HUES64 (cell line): ENCODE results near the gene LMOD1. TPM values are rescaled to one million over a fixed set of nuclear protein-coding genes. Genes with fewer than 3 reads are reported as not detected.

Experiments
- H3K27ac ChIP-seq: 2 replicates; pipeline ENCODE4 v1.7.0; 2013; ENCODE audit warnings: low read depth, low read length, inconsistent platforms
- H3K27me3 ChIP-seq: 2 replicates; pipeline ENCODE4 v1.6.1; 2013; ENCODE audit warnings: mild to moderate bottlenecking, low read length; ENCODE audit not compliant: insufficient read depth
- H3K36me3 ChIP-seq: 2 replicates; pipeline ENCODE4 v1.6.1; 2013; ENCODE audit warnings: mild to moderate bottlenecking, low read length; ENCODE audit not compliant: insufficient read depth
- H3K4me1 ChIP-seq: 2 replicates; pipeline ENCODE4 v1.6.1; 2013; ENCODE audit warnings: mild to moderate bottlenecking, low read length, moderate library complexity; ENCODE audit not compliant: insufficient read depth
- H3K4me3 ChIP-seq: 2 replicates; pipeline ENCODE4 v1.5.1; 2013; ENCODE audit warnings: mild to moderate bottlenecking, low read length, moderate library complexity
- H3K9ac ChIP-seq: 2 replicates; pipeline ENCODE4 v1.6.1; 2013; ENCODE audit warnings: mild to moderate bottlenecking, low read depth, low read length
- H3K9me3 ChIP-seq: 2 replicates; pipeline ENCODE4 v1.6.1; 2013; ENCODE audit warnings: low read depth, low read length; ENCODE audit not compliant: insufficient read depth
- WGBS: fragments of 150-250, 120-280 bp; methylation state at CpG from one replicate; pipeline ENCODE4 v1.1.7; 2013; ENCODE audit warnings: missing lambda C conversion rate; 5-methylcytosine and 5-hydroxymethylcytosine counted together
- polyA plus RNA-seq, 2 experiments: library from polyadenylated mRNA; stranded (reverse); fragments of 50-300 nt; gene quantifications; one replicate each; pipeline ENCODE4 v1.2.3, GENCODE V29; 2013

Gene LMOD1
- polyA plus RNA-seq (2013, experiment 1 of 2), result 0.25 TPM
- polyA plus RNA-seq (2013, experiment 2 of 2), result 0.38 TPM

DNA sequence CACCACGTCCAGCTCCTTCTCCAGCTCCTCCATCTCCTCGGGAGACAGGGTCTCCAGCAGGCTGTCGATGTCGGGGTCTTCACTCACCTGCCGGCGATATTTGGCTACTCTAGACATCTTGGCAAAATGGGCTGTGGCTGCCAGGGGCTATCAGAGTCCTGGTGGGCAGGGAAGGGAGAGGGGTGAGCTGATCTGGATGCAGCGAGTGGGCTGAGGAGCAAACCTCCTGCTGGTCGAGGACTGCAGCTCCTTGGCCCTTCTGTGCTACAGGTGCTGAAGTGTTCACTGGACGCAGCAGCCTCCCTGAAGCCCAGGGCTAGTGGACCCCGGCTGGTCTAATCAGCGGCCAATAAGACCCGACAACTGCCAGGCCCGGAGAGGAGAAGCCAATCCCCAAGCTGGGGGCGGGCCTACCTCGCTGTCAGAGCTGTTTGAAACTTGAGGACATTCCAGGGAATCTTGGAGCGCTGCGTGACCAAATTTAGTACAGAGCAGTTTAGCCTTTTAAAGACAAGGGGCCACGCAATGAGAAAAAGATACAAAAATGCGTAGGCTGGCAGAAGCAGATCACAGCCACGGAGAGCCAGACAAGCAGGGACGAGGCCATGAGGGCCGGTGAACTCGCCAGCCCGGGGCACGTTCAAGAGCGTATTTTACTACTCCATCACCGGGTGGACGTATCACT, at the start of gene LMOD1:
TSS of gene LMOD1 (minus strand) at position 325 of the 685 bp plus-strand sequence. CDS start at position 117, 208 bp downstream.
- no peaks in the 10 kb centered on the region for H3K9me3 ChIP-seq
- 5% methylated on average over 28 of the region's 28 CpGs for WGBS
- H3K36me3 ChIP-seq, result no peaks in the 10 kb centered on the region
- H3K4me3 ChIP-seq, result peak within 1 kb of the TSS; percentile 53
- H3K9ac ChIP-seq, result 0 out of 2 replicates have a peak within 1 kb of the TSS, but pooled peaks have one; percentile 2
- peaks cover 20% of the 10 kb centered on the region for H3K27me3 ChIP-seq
- H3K4me1 ChIP-seq, result peaks cover 13% of the 10 kb centered on the region
- H3K27ac ChIP-seq, result no peak within 1 kb of the TSS

DNA sequence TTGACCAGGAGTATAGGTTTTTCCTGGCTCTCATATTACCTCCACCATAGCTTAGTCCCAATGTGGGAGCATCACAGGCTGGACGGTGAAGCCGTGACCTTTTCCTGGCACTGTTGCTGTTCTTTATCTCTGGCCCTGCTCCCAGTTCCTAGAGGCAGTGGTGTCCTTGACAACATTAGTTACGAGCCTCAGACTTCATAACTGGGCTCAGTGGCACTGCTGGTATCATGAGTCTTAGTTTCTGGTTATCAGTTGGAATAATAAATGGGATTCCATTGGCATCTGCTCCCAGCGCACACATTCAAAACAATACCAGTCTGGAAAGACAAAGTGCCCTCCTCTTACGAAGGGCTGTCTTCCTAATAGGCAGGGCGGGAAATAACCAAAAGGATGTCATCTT, 44.1 kb upstream of the LMOD1 start:
- Histone ChIP-seq H3K4me1 (no peaks in the 10 kb centered on the region), H3K27ac (no peak overlapping the region), H3K9ac (no peak overlapping the region), H3K36me3 (peaks cover 61% of the 10 kb centered on the region), H3K9me3 (no peaks in the 10 kb centered on the region), H3K27me3 (no peaks in the 10 kb centered on the region), H3K4me3 (no peak overlapping the region)
- 85% methylated on average over 6 of the region's 6 CpGs for WGBS

- Histone ChIP-seq H3K9ac (no peak overlapping the region), H3K27me3 (no peaks in the 10 kb centered on the region), H3K36me3 (peaks cover 54% of the 10 kb centered on the region), H3K4me3 (no peak overlapping the region), H3K4me1 (no peaks in the 10 kb centered on the region), H3K9me3 (no peaks in the 10 kb centered on the region), H3K27ac (no peak overlapping the region)
- 95% methylated on average over 10 of the region's 10 CpGs for WGBS
Observed at GRCh38 chr1:201989354-201990128, 43.2 kb upstream of the LMOD1 start.

DNA sequence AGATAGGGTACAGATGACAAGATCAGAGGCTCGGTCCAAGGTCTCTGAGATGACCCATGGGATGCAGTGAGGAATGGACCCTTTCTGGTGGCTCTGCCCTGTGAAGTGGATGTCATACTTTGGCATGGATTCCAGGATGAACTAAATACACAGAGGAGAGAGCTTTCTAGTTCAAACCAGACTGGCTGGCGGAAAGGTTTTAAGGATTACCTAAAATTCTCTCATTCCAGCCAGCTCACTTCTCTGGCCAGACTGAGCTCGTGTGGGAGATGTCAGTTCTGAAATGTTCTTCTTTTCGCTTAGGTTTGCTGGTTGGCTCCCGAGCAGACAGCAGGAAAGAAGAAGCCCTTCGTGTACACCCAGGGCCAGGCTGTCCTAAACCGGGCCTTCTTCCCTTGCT, 42.3 kb upstream of the LMOD1 start:
- H3K4me1 ChIP-seq, result no peaks in the 10 kb centered on the region
- no peaks in the 10 kb centered on the region for H3K9me3 ChIP-seq
- H3K9ac ChIP-seq, result no peak overlapping the region
- H3K36me3 ChIP-seq, result peaks cover 45% of the 10 kb centered on the region
- H3K4me3 ChIP-seq, result no peak overlapping the region
- no peaks in the 10 kb centered on the region for H3K27me3 ChIP-seq
- WGBS, result 94% methylated on average over 6 of the region's 7 CpGs
- H3K27ac ChIP-seq, result no peak overlapping the region

DNA sequence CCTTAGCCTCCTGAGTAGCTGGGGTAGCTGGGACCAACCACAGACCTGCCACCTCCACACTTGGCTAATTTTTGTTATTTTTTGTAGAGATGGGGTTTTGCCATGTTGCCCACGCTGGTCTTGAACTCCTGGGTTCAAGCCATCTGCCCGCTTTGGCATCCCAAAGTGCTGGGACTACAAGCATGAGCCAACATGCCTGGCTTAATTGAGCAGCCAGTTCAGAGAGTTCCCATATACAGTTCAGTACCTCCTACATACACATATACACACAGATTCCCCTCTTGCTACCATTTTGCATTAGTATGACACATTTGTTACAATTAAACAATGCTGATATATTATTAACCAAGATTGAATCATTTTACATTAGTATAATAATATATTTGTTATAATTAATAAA, 39.0 kb upstream of the LMOD1 start:
- Histone ChIP-seq H3K27ac (no peak overlapping the region), H3K4me3 (no peak overlapping the region), H3K36me3 (peaks cover 20% of the 10 kb centered on the region), H3K9me3 (no peaks in the 10 kb centered on the region), H3K27me3 (peaks cover 6% of the 10 kb centered on the region), H3K4me1 (0 out of 2 replicates have a peak, but pooled peaks cover 5% of the 10 kb centered on the region), H3K9ac (no peak overlapping the region)
- WGBS, result 96% methylated on average over 2 of the region's 2 CpGs

GRCh38 chr1:201984446-201984845, 38.1 kb upstream of the LMOD1 start:
- H3K4me3 ChIP-seq, result no peak overlapping the region
- no peaks in the 10 kb centered on the region for H3K9me3 ChIP-seq
- no peak overlapping the region for H3K27ac ChIP-seq
- no peak overlapping the region for H3K9ac ChIP-seq
- H3K27me3 ChIP-seq, result peaks cover 6% of the 10 kb centered on the region
- WGBS, result 92% methylated on average over 3 of the region's 3 CpGs
- H3K4me1 ChIP-seq, result 0 out of 2 replicates have a peak, but pooled peaks cover 5% of the 10 kb centered on the region
- H3K36me3 ChIP-seq, result peaks cover 11% of the 10 kb centered on the region

- H3K9ac ChIP-seq, result peak overlapping the region; percentile 80
- H3K9me3 ChIP-seq, result no peaks in the 10 kb centered on the region
- H3K36me3 ChIP-seq, result peaks cover under 1% of the 10 kb centered on the region
- no peak overlapping the region for H3K27ac ChIP-seq
- peak overlapping the region; percentile 73 for H3K4me3 ChIP-seq
- 0 out of 2 replicates have a peak, but pooled peaks cover 5% of the 10 kb centered on the region for H3K4me1 ChIP-seq
- peaks cover 6% of the 10 kb centered on the region for H3K27me3 ChIP-seq
- 17% methylated on average over 11 of the region's 11 CpGs for WGBS
Observed at GRCh38 chr1:201983380-201983805, 37.0 kb upstream of the LMOD1 start.

GRCh38 chr1:201982623-201983379, 36.5 kb upstream of the LMOD1 start, which contains the start of gene RNPEP:
RNPEP (plus strand) TSS chr1:201982648; CDS start chr1:201982667, 19 bp downstream.
- H3K4me3 ChIP-seq, result peak within 1 kb of the TSS; percentile 73
- 0 out of 2 replicates have a peak, but pooled peaks cover 5% of the 10 kb centered on the region for H3K4me1 ChIP-seq
- peaks cover 6% of the 10 kb centered on the region for H3K27me3 ChIP-seq
- under 1% methylated on average over 80 of the region's 80 CpGs for WGBS
- H3K36me3 ChIP-seq, result no peaks in the 10 kb centered on the region
- H3K9ac ChIP-seq, result peak within 1 kb of the TSS; percentile 80
- no peaks in the 10 kb centered on the region for H3K9me3 ChIP-seq
- no peak within 1 kb of the TSS; the same call in 1 of the 2 replicates for H3K27ac ChIP-seq

- Histone ChIP-seq H3K27ac (no peak overlapping the region), H3K9ac (peak overlapping the region; percentile 80), H3K4me3 (peak overlapping the region; percentile 73), H3K36me3 (no peaks in the 10 kb centered on the region), H3K9me3 (no peaks in the 10 kb centered on the region), H3K27me3 (peaks cover 6% of the 10 kb centered on the region), H3K4me1 (0 out of 2 replicates have a peak, but pooled peaks cover 5% of the 10 kb centered on the region)
- WGBS, result 17% methylated on average over 31 of the region's 31 CpGs
Observed at GRCh38 chr1:201982082-201982622, 35.8 kb upstream of the LMOD1 start.

- peaks cover 54% of the 10 kb centered on the region for H3K36me3 ChIP-seq
Observed at GRCh38 chr1:201970334-201971159, 24.2 kb upstream of the LMOD1 start.

More at GRCh38 chr1:201970334-201971159, 24.2 kb upstream of the LMOD1 start:
- no peak overlapping the region for H3K9ac ChIP-seq
- no peak overlapping the region for H3K27ac ChIP-seq
- H3K4me3 ChIP-seq, result no peak overlapping the region
- H3K27me3 ChIP-seq, result no peaks in the 10 kb centered on the region
- H3K4me1 ChIP-seq, result no peaks in the 10 kb centered on the region
- WGBS, result 98% methylated on average over 8 of the region's 9 CpGs
- H3K9me3 ChIP-seq, result no peaks in the 10 kb centered on the region
